ENCODE results near the gene ROBO2. TPM values are rescaled to one million over a fixed set of nuclear protein-coding genes. Genes with fewer than 3 reads are reported as not detected.

The ROBO2 gene
- polyA plus RNA-seq, 1 of the 3 experiments (the other 2 are of a cell fraction), result not detected

DNA sequence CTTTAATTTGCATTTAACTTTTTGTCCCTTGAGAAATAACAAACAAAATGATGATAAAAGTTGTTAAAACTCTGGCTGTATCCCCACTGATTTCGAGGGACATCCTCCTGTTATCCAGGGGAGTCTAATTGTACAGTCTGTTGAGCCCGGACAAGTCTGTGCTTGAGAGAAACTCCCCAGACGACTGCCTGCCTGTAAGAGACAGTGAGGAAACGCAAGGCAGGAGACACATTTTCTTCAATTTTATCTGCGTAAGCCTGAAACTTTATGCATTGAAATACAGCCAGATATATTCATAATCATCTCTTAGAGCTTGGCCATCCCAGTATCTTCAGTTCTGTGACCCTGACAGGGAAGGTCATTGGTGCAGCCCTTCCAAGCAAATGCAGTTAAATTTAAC lies 97.7 kb downstream of the ROBO2 start:
- no peaks in the 10 kb centered on the region for H3K36me3 ChIP-seq (replicated peaks in 1 of 2; ENCODE audit: control insufficient read depth in 1 of 2, insufficient read depth in 2 of 2, low read length in 1 of 2)
- H3K9ac ChIP-seq, result no peak overlapping the region
- no peak overlapping the region for H3K4me2 ChIP-seq
- no peaks in the 10 kb centered on the region for H4K20me1 ChIP-seq (ENCODE audit: insufficient read depth)
- no peak for DNase-seq
- 59% methylated on average over 5 of the region's 5 CpGs for WGBS (ENCODE audit: low lambda C conversion rate)
- no peaks in the 10 kb centered on the region for H3K9me2 ChIP-seq
- CTCF ChIA-PET, result no interaction called here
- POLR2A ChIA-PET, result no interaction called here
- H3K4me3 ChIP-seq (ENCODE audit: low read depth in 2 of 2, low read length in 1 of 2), result no peak overlapping the region
- no peaks in the 10 kb centered on the region; a peak in 2 of 4 replicates for H3K4me1 ChIP-seq (ENCODE audit: control insufficient read depth in 1 of 2, insufficient read depth in 2 of 2, low read depth in 1 of 2, low read length in 1 of 2)
- H3K27ac ChIP-seq (ENCODE audit: low read depth in 2 of 2, low read length in 1 of 2), result no peak overlapping the region
- H3K9me3 ChIP-seq, result no peaks in the 10 kb centered on the region
- H3K79me2 ChIP-seq (ENCODE audit: insufficient read depth), result no peaks in the 10 kb centered on the region
- H3F3A ChIP-seq (replicated peaks; ENCODE audit: insufficient read depth), result no peaks in the 10 kb centered on the region
- TF ChIP-seq GABPA (IDR thresholded peaks at IDR 0.05; ENCODE audit: low read depth) (no peak), RAD21 (IDR thresholded peaks at IDR 0.05; ENCODE audit: low read length) (no peak), EZH2phosphoT487 (IDR thresholded peaks at IDR 0.05; ENCODE audit: borderline replicate concordance, low read depth) (no peak), RFX5 (IDR thresholded peaks at IDR 0.05; ENCODE audit: low read length) (no peak), NFIC (IDR thresholded peaks at IDR 0.05; ENCODE audit: borderline replicate concordance) (no peak), CHD2 (IDR thresholded peaks at IDR 0.05; ENCODE audit: low read length, partially characterized antibody) (no peak), NRF1 (IDR thresholded peaks at IDR 0.05; ENCODE audit: low read depth, low read length) (no peak), ELF1 (IDR thresholded peaks at IDR 0.05) (no peak), FOXM1 (IDR thresholded peaks at IDR 0.05; ENCODE audit: low read depth) (no peak), SMC3 (IDR thresholded peaks at IDR 0.05; ENCODE audit: low read depth, low read length) (no peak)
- TF ChIP-seq, protein P1, sequence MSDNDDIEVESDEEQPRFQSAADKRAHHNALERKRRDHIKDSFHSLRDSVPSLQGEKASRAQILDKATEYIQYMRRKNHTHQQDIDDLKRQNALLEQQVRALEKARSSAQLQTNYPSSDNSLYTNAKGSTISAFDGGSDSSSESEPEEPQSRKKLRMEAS (IDR thresholded peaks at IDR 0.05; ENCODE audit: low read depth), result no peak
- TF ChIP-seq, protein P2, sequence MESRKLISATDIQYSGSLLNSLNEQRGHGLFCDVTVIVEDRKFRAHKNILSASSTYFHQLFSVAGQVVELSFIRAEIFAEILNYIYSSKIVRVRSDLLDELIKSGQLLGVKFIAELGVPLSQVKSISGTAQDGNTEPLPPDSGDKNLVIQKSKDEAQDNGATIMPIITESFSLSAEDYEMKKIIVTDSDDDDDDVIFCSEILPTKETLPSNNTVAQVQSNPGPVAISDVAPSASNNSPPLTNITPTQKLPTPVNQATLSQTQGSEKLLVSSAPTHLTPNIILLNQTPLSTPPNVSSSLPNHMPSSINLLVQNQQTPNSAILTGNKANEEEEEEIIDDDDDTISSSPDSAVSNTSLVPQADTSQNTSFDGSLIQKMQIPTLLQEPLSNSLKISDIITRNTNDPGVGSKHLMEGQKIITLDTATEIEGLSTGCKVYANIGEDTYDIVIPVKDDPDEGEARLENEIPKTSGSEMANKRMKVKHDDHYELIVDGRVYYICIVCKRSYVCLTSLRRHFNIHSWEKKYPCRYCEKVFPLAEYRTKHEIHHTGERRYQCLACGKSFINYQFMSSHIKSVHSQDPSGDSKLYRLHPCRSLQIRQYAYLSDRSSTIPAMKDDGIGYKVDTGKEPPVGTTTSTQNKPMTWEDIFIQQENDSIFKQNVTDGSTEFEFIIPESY (IDR thresholded peaks at IDR 0.05; ENCODE audit: borderline replicate concordance, low read depth), result no peak
- no peaks in the 10 kb centered on the region for H3K27me3 ChIP-seq (ENCODE audit: insufficient read depth)
- H2AFZ ChIP-seq (ENCODE audit: low read depth), result no peak overlapping the region

DNA sequence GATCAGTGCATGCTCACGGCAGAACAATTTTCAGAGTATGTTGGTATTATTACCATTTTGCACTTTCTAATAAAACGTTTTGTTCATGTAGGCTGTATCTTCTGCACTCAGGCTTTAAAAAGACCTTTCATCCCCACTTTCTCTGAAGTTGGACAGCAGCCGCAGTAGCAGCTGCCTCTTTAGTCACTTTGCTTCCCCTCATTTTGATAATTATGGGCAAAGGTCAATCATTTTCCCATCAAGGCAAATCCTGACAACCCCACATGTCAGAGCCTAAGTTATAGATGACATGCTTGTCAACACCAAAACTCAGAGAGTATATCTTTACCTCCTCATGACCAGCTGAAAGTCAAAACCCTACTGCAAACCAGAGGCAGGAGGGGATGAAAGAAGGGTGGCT lies 99.7 kb downstream of the ROBO2 start:
- Histone ChIP-seq H3K27ac (ENCODE audit: low read depth in 2 of 2, low read length in 1 of 2) (no peak overlapping the region), H4K20me1 (ENCODE audit: insufficient read depth) (no peaks in the 10 kb centered on the region), H3K9me2 (no peaks in the 10 kb centered on the region), H2AFZ (ENCODE audit: low read depth) (no peak overlapping the region), H3K36me3 (replicated peaks in 1 of 2; ENCODE audit: control insufficient read depth in 1 of 2, insufficient read depth in 2 of 2, low read length in 1 of 2) (no peaks in the 10 kb centered on the region), H3K9ac (no peak overlapping the region), H3F3A (replicated peaks; ENCODE audit: insufficient read depth) (no peaks in the 10 kb centered on the region), H3K9me3 (no peaks in the 10 kb centered on the region), H3K27me3 (ENCODE audit: insufficient read depth) (no peaks in the 10 kb centered on the region), H3K4me3 (ENCODE audit: low read depth in 2 of 2, low read length in 1 of 2) (no peak overlapping the region), H3K4me2 (no peak overlapping the region), H3K79me2 (ENCODE audit: insufficient read depth) (no peaks in the 10 kb centered on the region), H3K4me1 (ENCODE audit: control insufficient read depth in 1 of 2, insufficient read depth in 2 of 2, low read depth in 1 of 2, low read length in 1 of 2) (no peaks in the 10 kb centered on the region; a peak in 2 of 4 replicates)
- ChIA-PET POLR2A (no interaction called here), CTCF (no interaction called here)
- 47% methylated on average over 3 of the region's 3 CpGs for WGBS (ENCODE audit: low lambda C conversion rate)
- DNase-seq, result no peak
- TF ChIP-seq RXRA (IDR thresholded peaks at IDR 0.05; ENCODE audit: borderline replicate concordance, low read depth) (no peak), EP300 (IDR thresholded peaks at IDR 0.05; ENCODE audit: borderline replicate concordance in 1 of 2, low read depth in 1 of 2, low read length in 1 of 2) (no peak), GABPA (IDR thresholded peaks at IDR 0.05; ENCODE audit: low read depth) (no peak), NRF1 (IDR thresholded peaks at IDR 0.05; ENCODE audit: low read depth, low read length) (no peak), EZH2phosphoT487 (IDR thresholded peaks at IDR 0.05; ENCODE audit: borderline replicate concordance, low read depth) (no peak), RCOR1 (IDR thresholded peaks at IDR 0.05; ENCODE audit: low read length) (no peak), SMC3 (IDR thresholded peaks at IDR 0.05; ENCODE audit: low read depth, low read length) (no peak)
- TF ChIP-seq, protein P3, sequence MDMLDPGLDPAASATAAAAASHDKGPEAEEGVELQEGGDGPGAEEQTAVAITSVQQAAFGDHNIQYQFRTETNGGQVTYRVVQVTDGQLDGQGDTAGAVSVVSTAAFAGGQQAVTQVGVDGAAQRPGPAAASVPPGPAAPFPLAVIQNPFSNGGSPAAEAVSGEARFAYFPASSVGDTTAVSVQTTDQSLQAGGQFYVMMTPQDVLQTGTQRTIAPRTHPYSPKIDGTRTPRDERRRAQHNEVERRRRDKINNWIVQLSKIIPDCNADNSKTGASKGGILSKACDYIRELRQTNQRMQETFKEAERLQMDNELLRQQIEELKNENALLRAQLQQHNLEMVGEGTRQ (IDR thresholded peaks at IDR 0.05; ENCODE audit: borderline replicate concordance, low read depth, low read length), result no peak
- TF ChIP-seq, protein P2 (IDR thresholded peaks at IDR 0.05; ENCODE audit: borderline replicate concordance, low read depth), result no peak
- TF ChIP-seq, protein P4, sequence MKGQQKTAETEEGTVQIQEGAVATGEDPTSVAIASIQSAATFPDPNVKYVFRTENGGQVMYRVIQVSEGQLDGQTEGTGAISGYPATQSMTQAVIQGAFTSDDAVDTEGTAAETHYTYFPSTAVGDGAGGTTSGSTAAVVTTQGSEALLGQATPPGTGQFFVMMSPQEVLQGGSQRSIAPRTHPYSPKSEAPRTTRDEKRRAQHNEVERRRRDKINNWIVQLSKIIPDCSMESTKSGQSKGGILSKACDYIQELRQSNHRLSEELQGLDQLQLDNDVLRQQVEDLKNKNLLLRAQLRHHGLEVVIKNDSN (IDR thresholded peaks at IDR 0.05; ENCODE audit: borderline replicate concordance, low read depth), result no peak
- TF ChIP-seq, protein P5, sequence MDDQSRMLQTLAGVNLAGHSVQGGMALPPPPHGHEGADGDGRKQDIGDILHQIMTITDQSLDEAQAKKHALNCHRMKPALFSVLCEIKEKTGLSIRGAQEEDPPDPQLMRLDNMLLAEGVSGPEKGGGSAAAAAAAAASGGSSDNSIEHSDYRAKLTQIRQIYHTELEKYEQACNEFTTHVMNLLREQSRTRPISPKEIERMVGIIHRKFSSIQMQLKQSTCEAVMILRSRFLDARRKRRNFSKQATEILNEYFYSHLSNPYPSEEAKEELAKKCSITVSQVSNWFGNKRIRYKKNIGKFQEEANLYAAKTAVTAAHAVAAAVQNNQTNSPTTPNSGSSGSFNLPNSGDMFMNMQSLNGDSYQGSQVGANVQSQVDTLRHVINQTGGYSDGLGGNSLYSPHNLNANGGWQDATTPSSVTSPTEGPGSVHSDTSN (IDR thresholded peaks at IDR 0.05), result no peak
- TF ChIP-seq, protein P6, sequence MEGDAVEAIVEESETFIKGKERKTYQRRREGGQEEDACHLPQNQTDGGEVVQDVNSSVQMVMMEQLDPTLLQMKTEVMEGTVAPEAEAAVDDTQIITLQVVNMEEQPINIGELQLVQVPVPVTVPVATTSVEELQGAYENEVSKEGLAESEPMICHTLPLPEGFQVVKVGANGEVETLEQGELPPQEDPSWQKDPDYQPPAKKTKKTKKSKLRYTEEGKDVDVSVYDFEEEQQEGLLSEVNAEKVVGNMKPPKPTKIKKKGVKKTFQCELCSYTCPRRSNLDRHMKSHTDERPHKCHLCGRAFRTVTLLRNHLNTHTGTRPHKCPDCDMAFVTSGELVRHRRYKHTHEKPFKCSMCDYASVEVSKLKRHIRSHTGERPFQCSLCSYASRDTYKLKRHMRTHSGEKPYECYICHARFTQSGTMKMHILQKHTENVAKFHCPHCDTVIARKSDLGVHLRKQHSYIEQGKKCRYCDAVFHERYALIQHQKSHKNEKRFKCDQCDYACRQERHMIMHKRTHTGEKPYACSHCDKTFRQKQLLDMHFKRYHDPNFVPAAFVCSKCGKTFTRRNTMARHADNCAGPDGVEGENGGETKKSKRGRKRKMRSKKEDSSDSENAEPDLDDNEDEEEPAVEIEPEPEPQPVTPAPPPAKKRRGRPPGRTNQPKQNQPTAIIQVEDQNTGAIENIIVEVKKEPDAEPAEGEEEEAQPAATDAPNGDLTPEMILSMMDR (IDR thresholded peaks at IDR 0.05), result no peak

Data from SK-N-SH (cell line).